SK-N-SH (cell line): Measurements from ENCODE around the gene CAD. TPM values are rescaled to one million over a fixed set of nuclear protein-coding genes. Genes with fewer than 3 reads are reported as not detected.

Source experiments
- CTCF ChIA-PET: fragments of 300-600, 350-600 bp; formaldehyde crosslinking; extraction: SDS; loops from one replicate; lab custom pipeline; 2021; lab: Yijun Ruan, JAX
- POLR2A ChIA-PET: fragments of 350-600 bp; sonication (Branson Sonifier 250); formaldehyde crosslinking; extraction: SDS; loops from one replicate; lab custom pipeline; 2020; ENCODE audit warnings: antibody characterized with exemption, inconsistent platforms; lab: Yijun Ruan, JAX
- DNase-seq: peaks from one replicate; pipeline ENCODE4 v3.0.0; 2012
- H2AFZ ChIP-seq: fragments of 200-600 bp; sonication (generic); 2 replicates; pipeline ENCODE4 v1.8.1; 2016; ENCODE audit warnings: antibody characterized with exemption, mild to moderate bottlenecking, low read depth
- H3F3A ChIP-seq: fragments of 200-600 bp; sonication (generic); replicated peaks from 2 replicates; pipeline ENCODE3; 2016; ENCODE audit warnings: antibody characterized with exemption, mild to moderate bottlenecking; ENCODE audit not compliant: insufficient read depth
- H3K27ac ChIP-seq, 2 experiments: fragments of 200-500 bp in 1 of 2; fragments of 200-600 bp in 1 of 2; sonication (Bioruptor generic) in 1 of 2; sonication (generic), shearing (Covaris generic) in 1 of 2; 2 replicates each; pipeline versions ENCODE4 v1.5.1 to v1.6.1; 2014 to 2016; ENCODE audit warnings: low read depth in 2 of 2, inconsistent platforms in 1 of 2, low read length in 1 of 2, mild to moderate bottlenecking in 1 of 2, mixed read lengths in 1 of 2
- H3K27me3 ChIP-seq: fragments of 200-600 bp; sonication (generic), shearing (Covaris generic); 2 replicates; pipeline ENCODE4 v1.6.1; 2016; ENCODE audit warnings: mixed run types; ENCODE audit not compliant: insufficient read depth
- H3K36me3 ChIP-seq, 2 experiments: fragments of 200-500 bp in 1 of 2; fragments of 200-600 bp in 1 of 2; sonication (Bioruptor generic) in 1 of 2; sonication (generic) in 1 of 2; replicated peaks in 1 of 2; 2 replicates each; pipeline versions ENCODE3 to v1.5.1; 2014 to 2016; ENCODE audit warnings: low read length in 1 of 2, mild to moderate bottlenecking in 1 of 2; ENCODE audit not compliant: insufficient read depth in 2 of 2, control insufficient read depth in 1 of 2
- H3K4me1 ChIP-seq, 2 experiments: fragments of 200-500 bp in 1 of 2; fragments of 200-600 bp in 1 of 2; sonication (Bioruptor generic) in 1 of 2; sonication (generic), shearing (Covaris generic) in 1 of 2; 2 replicates each; pipeline versions ENCODE4 v1.5.1 to v1.6.1; 2014 to 2016; ENCODE audit warnings: low read depth in 1 of 2, low read length in 1 of 2, mixed run types in 1 of 2; ENCODE audit not compliant: insufficient read depth in 2 of 2, control insufficient read depth in 1 of 2
- H3K4me2 ChIP-seq: fragments of 200-600 bp; sonication (generic), shearing (Covaris generic); 2 replicates; pipeline ENCODE4 v1.6.1; 2017; ENCODE audit warnings: mixed run types
- H3K4me3 ChIP-seq, 2 experiments: fragments of 200-500 bp in 1 of 2; fragments of 200-600 bp in 1 of 2; sonication (Bioruptor generic) in 1 of 2; sonication (generic), shearing (Covaris generic) in 1 of 2; 2 replicates each; pipeline versions ENCODE4 v1.5.1 to v1.8.1; 2014 to 2016; ENCODE audit warnings: low read depth in 2 of 2, inconsistent platforms in 1 of 2, low read length in 1 of 2, mild to moderate bottlenecking in 1 of 2, mixed read lengths in 1 of 2, moderate library complexity in 1 of 2
- H3K79me2 ChIP-seq: fragments of 200-600 bp; sonication (generic); 2 replicates; pipeline ENCODE4 v1.8.1; 2017; ENCODE audit warnings: mild to moderate bottlenecking; ENCODE audit not compliant: insufficient read depth
- H3K9ac ChIP-seq: fragments of 200-600 bp; sonication (generic); 2 replicates; pipeline ENCODE4 v1.6.1; 2017; ENCODE audit warnings: mixed run types
- H3K9me2 ChIP-seq: fragments of 200-600 bp; sonication (generic); 2 replicates; pipeline ENCODE4 v1.6.1; 2017; ENCODE audit warnings: mixed run types
- H3K9me3 ChIP-seq: fragments of 200-600 bp; sonication (generic); 2 replicates; pipeline ENCODE4 v1.6.1; 2017; ENCODE audit warnings: mixed run types, mild to moderate bottlenecking, moderate library complexity
- H4K20me1 ChIP-seq: fragments of 200-600 bp; sonication (generic); 2 replicates; pipeline ENCODE4 v1.6.1; 2017; ENCODE audit warnings: mild to moderate bottlenecking, mixed run types; ENCODE audit not compliant: insufficient read depth
- CHD2 ChIP-seq: fragments of 150-350 bp; IDR thresholded peaks from 2 replicates; pipeline ENCODE4 v1.6.1; 2018; ENCODE audit warnings: low read length; ENCODE audit not compliant: partially characterized antibody
- ELF1 ChIP-seq: IDR thresholded peaks from 2 replicates; pipeline ENCODE4 v1.4.0; 2012
- EP300 ChIP-seq, 2 experiments: IDR thresholded peaks; 2 replicates each; pipeline versions ENCODE4 v1.4.0 to v1.6.1; 2012; ENCODE audit warnings: borderline replicate concordance in 1 of 2, low read depth in 1 of 2, low read length in 1 of 2
- FOXJ3 ChIP-seq: sonication (generic); formaldehyde crosslinking; IDR thresholded peaks from 2 replicates; pipeline ENCODE4 v1.5.1; 2020; ENCODE audit warnings: mild to moderate bottlenecking, missing genetic modification reagents
- FOXM1 ChIP-seq: IDR thresholded peaks from 2 replicates; pipeline ENCODE4 v1.4.0; 2012; ENCODE audit warnings: low read depth, mild to moderate bottlenecking
- GATA2 ChIP-seq: sonication (generic); formaldehyde crosslinking; IDR thresholded peaks from 2 replicates; pipeline ENCODE4 v1.5.0; 2020; ENCODE audit warnings: mild to moderate bottlenecking, missing genetic modification reagents
- JUND ChIP-seq: IDR thresholded peaks from 2 replicates; pipeline ENCODE4 v1.4.0; 2012
- MXI1 ChIP-seq: IDR thresholded peaks from 2 replicates; pipeline ENCODE4 v1.6.1; 2012; ENCODE audit warnings: mild to moderate bottlenecking, low read depth, low read length, improper control_type of control experiment
- SIN3A ChIP-seq: IDR thresholded peaks from 2 replicates; pipeline ENCODE4 v1.6.1; 2012; ENCODE audit warnings: low read depth, mild to moderate bottlenecking, low read length, moderate library complexity, borderline replicate concordance
- TAF1 ChIP-seq: IDR thresholded peaks from 2 replicates; pipeline ENCODE4 v1.6.1; 2012; ENCODE audit warnings: low read depth, mild to moderate bottlenecking, low read length, moderate library complexity, borderline replicate concordance
- TCF12 ChIP-seq: IDR thresholded peaks from 2 replicates; pipeline ENCODE4 v1.4.0; 2012
- TEAD4 ChIP-seq: IDR thresholded peaks from 2 replicates; pipeline ENCODE4 v1.4.0; 2012; ENCODE audit warnings: mild to moderate bottlenecking, borderline replicate concordance; ENCODE audit not compliant: insufficient read depth
- WGBS: methylation state at CpG from one replicate; pipeline ENCODE4 v1.1.6; 2017; ENCODE audit warnings: low lambda C conversion rate; 5-methylcytosine and 5-hydroxymethylcytosine counted together
- polyA plus RNA-seq, 3 experiments: library from polyadenylated mRNA; depleted of rRNA; stranded (reverse); fragments of >200 nt; gene quantifications; 2 replicates each; pipeline ENCODE4 v1.2.3, GENCODE V29; 2012
- TF ChIP-seq, protein P1 (sequence below): fragments of 200-600 bp; sonication (generic); IDR thresholded peaks from 2 replicates; pipeline ENCODE4 v1.6.1; 2017; ENCODE audit warnings: antibody characterized with exemption, mild to moderate bottlenecking, moderate library complexity
- TF ChIP-seq, protein P2 (sequence below): fragments of 150-350 bp; IDR thresholded peaks from 2 replicates; pipeline ENCODE4 v1.6.1; 2016; ENCODE audit warnings: mild to moderate bottlenecking, low read depth, low read length
- TF ChIP-seq, protein P3 (sequence below): IDR thresholded peaks from 2 replicates; pipeline ENCODE4 v1.4.0; 2012; ENCODE audit warnings: low read depth

The CAD gene
- polyA plus RNA-seq, 1 of the 3 experiments (the other 2 are of a cell fraction) = 47.6 TPM

DNA sequence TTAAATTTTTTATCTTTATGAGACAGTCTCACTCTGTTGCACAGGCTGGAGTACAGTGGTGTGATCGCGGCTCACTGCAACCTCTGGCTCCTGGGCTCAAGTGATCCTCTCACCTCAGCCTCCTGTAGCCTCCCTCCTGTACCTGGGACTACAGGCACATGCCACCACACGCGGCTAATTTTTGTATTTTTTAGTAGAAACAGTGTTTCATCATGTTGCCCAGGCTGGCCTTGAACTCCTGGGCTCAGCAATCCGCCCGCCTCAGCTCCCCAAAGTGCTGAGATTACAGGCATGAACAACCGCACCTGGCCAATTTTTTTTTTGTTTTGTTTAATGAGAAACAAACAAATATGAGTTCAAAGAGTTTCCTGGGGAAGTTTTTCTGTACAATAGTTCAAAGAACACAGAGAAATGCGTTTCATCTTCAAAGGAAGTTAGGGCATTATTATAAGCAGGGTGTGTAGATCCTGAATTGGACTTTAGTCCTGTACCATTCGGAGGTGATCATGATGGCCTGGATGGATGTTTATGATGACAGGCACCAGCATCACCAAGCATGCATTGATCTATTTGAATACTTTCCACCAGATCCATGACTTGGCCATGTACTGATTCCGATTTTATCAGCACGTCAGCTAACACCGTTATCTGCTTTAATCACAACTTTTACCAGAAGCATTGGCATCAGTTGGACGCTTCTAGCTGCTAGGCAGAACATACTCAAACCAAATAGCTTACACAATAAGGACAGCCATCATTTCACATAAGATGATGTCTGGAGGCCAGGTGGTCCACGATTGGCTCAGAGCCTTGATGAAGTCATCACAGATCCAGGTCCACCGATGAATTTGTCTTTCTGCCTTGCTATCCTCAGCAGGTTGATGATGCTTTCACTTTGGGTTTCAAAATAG, 39.5 kb upstream of the CAD start:
- no peak for TF ChIP-seq GATA2 (CRISPR knock-in tag)
- peaks cover 4% of the 10 kb centered on the region for H3F3A ChIP-seq
- H3K9ac ChIP-seq = no peak overlapping the region
- H3K4me2 ChIP-seq = no peak overlapping the region
- no peak overlapping the region for H2AFZ ChIP-seq
- WGBS = 71% methylated on average over 15 of the region's 15 CpGs
- peaks cover 3 to 28% of the 10 kb centered on the region in 2 experiments; a peak in 3 of 4 replicates for H3K4me1 ChIP-seq
- no peak overlapping the region for H3K27ac ChIP-seq
- H3K36me3 ChIP-seq = no peaks in the 10 kb centered on the region
- POLR2A ChIA-PET = interaction anchor here (1.6 kb wide), 1 partner anchor 43 kb away, joined by 4 read pairs; the partner anchor contains the start of gene PREB
- H3K9me3 ChIP-seq = no peaks in the 10 kb centered on the region
- no peak overlapping the region for H3K4me3 ChIP-seq
- H3K9me2 ChIP-seq = no peaks in the 10 kb centered on the region
- no peaks in the 10 kb centered on the region for H3K79me2 ChIP-seq
- CTCF ChIA-PET = interaction anchor here (0.7 to 4.0 kb wide), 7 partner anchors 8 to 88 kb away, joined by 3 to 24 read pairs (median 4); no protein-coding TSS in a partner anchor
- H3K27me3 ChIP-seq = no peaks in the 10 kb centered on the region
- H4K20me1 ChIP-seq = no peaks in the 10 kb centered on the region
- DNase-seq = no peak

DNA sequence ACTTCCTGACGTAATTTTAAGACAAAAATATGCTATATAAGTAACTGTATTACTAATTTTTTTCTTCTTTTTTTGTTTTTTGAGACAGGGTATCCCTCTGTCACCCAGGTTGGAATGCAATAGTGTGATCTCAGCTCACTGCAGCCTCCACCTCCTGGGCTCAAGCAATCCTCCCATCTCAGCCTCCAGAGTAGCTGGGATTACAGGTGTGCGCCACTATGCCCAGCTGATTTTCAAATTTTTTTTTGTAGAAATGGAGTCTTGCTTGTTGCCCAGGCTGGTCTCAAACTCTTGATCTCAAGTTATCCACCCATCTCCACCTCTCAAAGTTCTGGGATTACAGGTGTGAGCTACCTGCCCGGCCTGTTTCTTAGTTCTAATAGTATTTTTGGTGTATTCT, 38.7 kb upstream of the CAD start:
- Histone ChIP-seq H3K79me2 (no peaks in the 10 kb centered on the region), H3K27me3 (no peaks in the 10 kb centered on the region), H3K9me2 (no peaks in the 10 kb centered on the region), H3K36me3 (no peaks in the 10 kb centered on the region), H4K20me1 (no peaks in the 10 kb centered on the region), H3K4me3 (no peak overlapping the region), H3K4me1 (peaks cover 3 to 29% of the 10 kb centered on the region in 2 experiments; a peak in 3 of 4 replicates), H2AFZ (no peak overlapping the region), H3K9ac (no peak overlapping the region), H3K4me2 (no peak overlapping the region), H3F3A (peaks cover 4% of the 10 kb centered on the region), H3K9me3 (no peaks in the 10 kb centered on the region), H3K27ac (no peak overlapping the region)
- DNase-seq = no peak
- TF ChIP-seq CHD2 (no peak), TEAD4 (no peak), TCF12 (no peak), FOXM1 (no peak), SIN3A (no peak), MXI1 (no peak), JUND (no peak), GATA2 (CRISPR knock-in tag) (no peak), EP300 (IDR thresholded peaks at IDR 0.05; ENCODE audit: borderline replicate concordance in 1 of 2, low read depth in 1 of 2, low read length in 1 of 2) (no peak), ELF1 (no peak), FOXJ3 (CRISPR knock-in tag) (no peak), TAF1 (no peak)
- TF ChIP-seq, protein P1, sequence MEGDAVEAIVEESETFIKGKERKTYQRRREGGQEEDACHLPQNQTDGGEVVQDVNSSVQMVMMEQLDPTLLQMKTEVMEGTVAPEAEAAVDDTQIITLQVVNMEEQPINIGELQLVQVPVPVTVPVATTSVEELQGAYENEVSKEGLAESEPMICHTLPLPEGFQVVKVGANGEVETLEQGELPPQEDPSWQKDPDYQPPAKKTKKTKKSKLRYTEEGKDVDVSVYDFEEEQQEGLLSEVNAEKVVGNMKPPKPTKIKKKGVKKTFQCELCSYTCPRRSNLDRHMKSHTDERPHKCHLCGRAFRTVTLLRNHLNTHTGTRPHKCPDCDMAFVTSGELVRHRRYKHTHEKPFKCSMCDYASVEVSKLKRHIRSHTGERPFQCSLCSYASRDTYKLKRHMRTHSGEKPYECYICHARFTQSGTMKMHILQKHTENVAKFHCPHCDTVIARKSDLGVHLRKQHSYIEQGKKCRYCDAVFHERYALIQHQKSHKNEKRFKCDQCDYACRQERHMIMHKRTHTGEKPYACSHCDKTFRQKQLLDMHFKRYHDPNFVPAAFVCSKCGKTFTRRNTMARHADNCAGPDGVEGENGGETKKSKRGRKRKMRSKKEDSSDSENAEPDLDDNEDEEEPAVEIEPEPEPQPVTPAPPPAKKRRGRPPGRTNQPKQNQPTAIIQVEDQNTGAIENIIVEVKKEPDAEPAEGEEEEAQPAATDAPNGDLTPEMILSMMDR = no peak
- TF ChIP-seq, protein P2, sequence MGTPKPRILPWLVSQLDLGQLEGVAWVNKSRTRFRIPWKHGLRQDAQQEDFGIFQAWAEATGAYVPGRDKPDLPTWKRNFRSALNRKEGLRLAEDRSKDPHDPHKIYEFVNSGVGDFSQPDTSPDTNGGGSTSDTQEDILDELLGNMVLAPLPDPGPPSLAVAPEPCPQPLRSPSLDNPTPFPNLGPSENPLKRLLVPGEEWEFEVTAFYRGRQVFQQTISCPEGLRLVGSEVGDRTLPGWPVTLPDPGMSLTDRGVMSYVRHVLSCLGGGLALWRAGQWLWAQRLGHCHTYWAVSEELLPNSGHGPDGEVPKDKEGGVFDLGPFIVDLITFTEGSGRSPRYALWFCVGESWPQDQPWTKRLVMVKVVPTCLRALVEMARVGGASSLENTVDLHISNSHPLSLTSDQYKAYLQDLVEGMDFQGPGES = no peak
- TF ChIP-seq, protein P3, sequence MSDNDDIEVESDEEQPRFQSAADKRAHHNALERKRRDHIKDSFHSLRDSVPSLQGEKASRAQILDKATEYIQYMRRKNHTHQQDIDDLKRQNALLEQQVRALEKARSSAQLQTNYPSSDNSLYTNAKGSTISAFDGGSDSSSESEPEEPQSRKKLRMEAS = no peak
- WGBS = 82% methylated on average over 3 of the region's 3 CpGs
- CTCF ChIA-PET = interaction anchor here (0.7 to 4.0 kb wide), 7 partner anchors 9 to 87 kb away, joined by 3 to 24 read pairs (median 4); no protein-coding TSS in a partner anchor
- POLR2A ChIA-PET = interaction anchor here (1.6 kb wide), 1 partner anchor 44 kb away, joined by 4 read pairs; the partner anchor contains the start of gene PREB
